Neuronal stem cell (in vitro differentiated cells): Measurements from ENCODE around the gene TMCC1.

Experiments used
- DNase-seq: peaks from one replicate; pipeline ENCODE4 v3.0.0-alpha.2; 2013; ENCODE audit warnings: low spot score
- H2AFZ ChIP-seq: one replicate; pipeline ENCODE4 v1.6.1; 2013; ENCODE audit warnings: mild to moderate bottlenecking, low read length, inconsistent platforms
- H2AK5ac ChIP-seq: 2 replicates; pipeline ENCODE4 v1.6.1; 2013; ENCODE audit warnings: low read depth, mild to moderate bottlenecking, inconsistent platforms, low read length, moderate library complexity, mixed read lengths
- H2BK120ac ChIP-seq: 2 replicates; pipeline ENCODE4 v1.6.1; 2013; ENCODE audit warnings: low read depth, mild to moderate bottlenecking, inconsistent platforms, low read length, moderate library complexity, mixed read lengths
- H2BK12ac ChIP-seq: one replicate; pipeline ENCODE4 v1.6.1; 2013; ENCODE audit warnings: low read length, inconsistent platforms
- H2BK15ac ChIP-seq: 2 replicates; pipeline ENCODE4 v1.6.1; 2013; ENCODE audit warnings: mild to moderate bottlenecking, low read length, inconsistent platforms, mixed read lengths
- H2BK5ac ChIP-seq: one replicate; pipeline ENCODE4 v1.6.1; 2013; ENCODE audit warnings: inconsistent platforms, mild to moderate bottlenecking, low read length, moderate library complexity
- H3K14ac ChIP-seq: one replicate; pipeline ENCODE4 v1.6.1; 2013; ENCODE audit warnings: low read length, inconsistent platforms
- H3K18ac ChIP-seq: 2 replicates; pipeline ENCODE4 v1.6.1; 2013; ENCODE audit warnings: low read length, inconsistent platforms
- H3K23ac ChIP-seq: 2 replicates; pipeline ENCODE4 v1.6.1; 2013; ENCODE audit warnings: low read depth, mild to moderate bottlenecking, mixed read lengths, low read length, inconsistent platforms; ENCODE audit not compliant: poor library complexity
- H3K27ac ChIP-seq: replicated peaks from 3 replicates; pipeline ENCODE4 v1.5.1; 2013; ENCODE audit warnings: low read length, inconsistent platforms
- H3K27me3 ChIP-seq, 3 experiments: 2 replicates each; pipeline ENCODE4 v1.6.1; 2013; ENCODE audit warnings: low read length in 3 of 3, mild to moderate bottlenecking in 2 of 3, inconsistent platforms in 1 of 3, low read depth in 1 of 3, mixed read lengths in 1 of 3, moderate library complexity in 1 of 3; ENCODE audit not compliant: control insufficient read depth in 3 of 3, insufficient read depth in 3 of 3
- H3K36me3 ChIP-seq, 2 donors: replicated peaks in 1 of 2; 2 replicates each; pipeline ENCODE4 v1.6.1; 2013; ENCODE audit warnings: low read length in 2 of 2; ENCODE audit not compliant: control insufficient read depth in 2 of 2, insufficient read depth in 2 of 2
- H3K4ac ChIP-seq: 2 replicates; pipeline ENCODE4 v1.6.1; 2013; ENCODE audit warnings: inconsistent platforms, mild to moderate bottlenecking, low read length, moderate library complexity
- H3K4me1 ChIP-seq, 2 donors: 1 replicate in 1 of 2; 2 replicates in 1 of 2; pipeline ENCODE4 v1.6.1; 2013; ENCODE audit warnings: low read length in 2 of 2, low read depth in 1 of 2; ENCODE audit not compliant: control insufficient read depth in 2 of 2, insufficient read depth in 1 of 2
- H3K4me2 ChIP-seq: one replicate; pipeline ENCODE4 v1.6.1; 2013; ENCODE audit warnings: mild to moderate bottlenecking, low read length, inconsistent platforms; ENCODE audit not compliant: insufficient read depth, poor library complexity, severe bottlenecking
- H3K4me3 ChIP-seq, 2 donors: 2 replicates each; pipeline ENCODE4 v1.5.1; 2013; ENCODE audit warnings: low read length in 2 of 2, mild to moderate bottlenecking in 2 of 2, inconsistent platforms in 1 of 2, moderate library complexity in 1 of 2
- H3K79me1 ChIP-seq: one replicate; pipeline ENCODE4 v1.6.1; 2013; ENCODE audit warnings: low read depth, mild to moderate bottlenecking, inconsistent platforms, low read length, moderate library complexity
- H3K9ac ChIP-seq: one replicate; pipeline ENCODE4 v1.6.1; 2013; ENCODE audit warnings: mild to moderate bottlenecking, low read depth, low read length, inconsistent platforms; ENCODE audit not compliant: poor library complexity
- H3K9me3 ChIP-seq, 2 donors: replicated peaks in 1 of 2; 2 replicates each; pipeline versions ENCODE3 to v1.6.1; 2013; ENCODE audit warnings: low read length in 2 of 2, mild to moderate bottlenecking in 2 of 2, inconsistent platforms in 1 of 2, low read depth in 1 of 2, mixed read lengths in 1 of 2, moderate library complexity in 1 of 2; ENCODE audit not compliant: control insufficient read depth in 2 of 2, insufficient read depth in 1 of 2
- H4K8ac ChIP-seq: one replicate; pipeline ENCODE4 v1.6.1; 2013; ENCODE audit warnings: low read depth, mild to moderate bottlenecking, inconsistent platforms, low read length, moderate library complexity
- H4K91ac ChIP-seq: one replicate; pipeline ENCODE4 v1.6.1; 2013; ENCODE audit warnings: low read length, low read depth, mild to moderate bottlenecking, inconsistent platforms; ENCODE audit not compliant: poor library complexity
- WGBS, 2 donors: extraction: QIAGEN DNeasy Blood & Tissue Kit; methylation state at CpG; one replicate each; pipeline ENCODE4 v1.1.7; 2013; ENCODE audit warnings: missing lambda C conversion rate in 2 of 2, mixed read lengths in 1 of 2; ENCODE audit not compliant: insufficient read length in 2 of 2, insufficient replicate concordance in 1 of 2; ENCODE audit errors: extremely low coverage in 2 of 2; 5-methylcytosine and 5-hydroxymethylcytosine counted together

The TMCC1 gene

DNA sequence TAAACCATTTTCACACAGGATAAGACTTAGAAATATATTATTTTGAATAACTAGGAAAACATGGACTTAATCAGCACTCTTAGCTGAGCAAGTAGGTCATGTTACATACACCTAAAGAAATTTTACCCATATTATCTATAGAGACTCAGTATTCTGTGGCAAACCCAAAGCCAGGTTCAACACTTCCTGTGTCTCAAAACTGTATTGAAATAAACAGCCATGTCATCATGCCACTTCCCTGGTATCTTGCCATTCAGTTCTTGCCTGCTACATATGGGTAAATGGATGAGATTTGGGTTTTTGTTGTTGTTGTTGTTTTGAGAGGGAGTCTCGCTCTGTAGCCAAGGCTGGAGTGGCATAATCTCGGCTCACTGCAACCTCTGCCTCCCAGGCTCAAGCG is 145.5 kb downstream of the TMCC1 start:
- no peak overlapping the region for H3K27ac ChIP-seq
- H2BK15ac ChIP-seq = no peak overlapping the region
- H3K36me3 ChIP-seq = no peaks in the 10 kb centered on the region
- H3K14ac ChIP-seq = no peak overlapping the region
- H2BK5ac ChIP-seq = no peak overlapping the region
- no peak overlapping the region for H3K4ac ChIP-seq
- H3K79me1 ChIP-seq = no peaks in the 10 kb centered on the region
- no peak overlapping the region for H3K9ac ChIP-seq
- no peak overlapping the region for H2BK12ac ChIP-seq
- H4K8ac ChIP-seq = no peak overlapping the region
- H3K9me3 ChIP-seq = peaks cover 4 to 7% of the 10 kb centered on the region in 2 donors
- H2AFZ ChIP-seq = no peak overlapping the region
- no peak overlapping the region for H2AK5ac ChIP-seq
- H4K91ac ChIP-seq = no peak overlapping the region
- no peak for DNase-seq
- no peaks in the 10 kb centered on the region for H3K27me3 ChIP-seq
- H3K4me2 ChIP-seq = no peak overlapping the region
- no peak overlapping the region for H3K23ac ChIP-seq
- H2BK120ac ChIP-seq = no peak overlapping the region
- H3K4me3 ChIP-seq = no peak overlapping the region
- WGBS, 2 donors = no CpG with 5 or more reads among the region's 3 CpGs
- no peak overlapping the region for H3K18ac ChIP-seq
- H3K4me1 ChIP-seq = no peaks in the 10 kb centered on the region

DNA sequence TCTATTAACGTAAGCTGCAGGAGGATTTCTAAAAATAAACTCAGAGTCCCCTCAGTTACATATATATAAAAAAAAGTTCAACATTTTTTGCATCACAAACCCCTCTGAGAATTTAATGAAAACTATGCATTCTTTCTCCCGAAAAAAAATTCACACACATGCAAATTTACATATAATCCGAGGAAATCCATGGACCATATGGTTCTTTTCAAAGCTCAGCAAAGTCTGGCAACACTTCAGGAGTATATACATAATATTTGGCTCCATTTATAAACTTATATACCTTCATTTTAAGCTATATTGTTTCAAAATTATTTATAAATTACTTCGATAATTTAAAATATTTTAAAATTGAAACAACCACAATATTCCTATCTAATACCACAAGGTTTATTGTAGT is 146.4 kb downstream of the TMCC1 start:
- no peak overlapping the region for H3K27ac ChIP-seq
- no peak overlapping the region for H3K23ac ChIP-seq
- H2BK120ac ChIP-seq = no peak overlapping the region
- H3K14ac ChIP-seq = no peak overlapping the region
- no peak overlapping the region for H4K8ac ChIP-seq
- WGBS, 2 donors = 100% methylated on average over 1 of the region's 4 CpGs; no CpG with 5 or more reads in 1 of the 2 donors
- no peak overlapping the region for H2BK5ac ChIP-seq
- H3K4ac ChIP-seq = no peak overlapping the region
- H3K9ac ChIP-seq = no peak overlapping the region
- no peak overlapping the region for H2BK15ac ChIP-seq
- no peak overlapping the region for H2BK12ac ChIP-seq
- H3K18ac ChIP-seq = no peak overlapping the region
- no peak overlapping the region for H2AFZ ChIP-seq
- H2AK5ac ChIP-seq = no peak overlapping the region
- no peak overlapping the region for H3K4me2 ChIP-seq
- no peak for DNase-seq
- no peaks in the 10 kb centered on the region for H3K36me3 ChIP-seq
- H4K91ac ChIP-seq = no peak overlapping the region
- H3K4me1 ChIP-seq = no peaks in the 10 kb centered on the region
- no peaks in the 10 kb centered on the region for H3K79me1 ChIP-seq
- no peaks in the 10 kb centered on the region for H3K27me3 ChIP-seq
- H3K4me3 ChIP-seq = no peak overlapping the region
- H3K9me3 ChIP-seq = peaks cover 1 to 3% of the 10 kb centered on the region in 2 donors

DNA sequence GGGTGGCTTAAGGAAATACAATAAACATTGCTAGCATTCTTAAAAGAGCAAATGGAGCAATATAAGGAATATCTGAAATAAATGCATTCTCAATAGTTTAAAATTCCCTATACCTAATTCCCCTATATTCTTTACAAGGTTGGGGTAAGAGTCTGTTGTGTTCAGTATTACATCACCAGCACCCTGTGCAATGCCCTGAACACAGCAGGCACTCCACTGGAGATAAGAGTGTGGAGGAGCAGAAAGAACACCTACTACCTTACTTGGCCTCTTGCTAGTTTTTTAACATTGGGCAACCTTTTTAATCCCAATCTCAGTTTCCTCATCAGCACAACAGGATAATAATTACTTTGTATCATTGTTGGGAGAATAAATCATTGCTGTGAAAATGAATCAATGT is 146.9 kb downstream of the TMCC1 start:
- H3K9me3 ChIP-seq = no peaks in the 10 kb centered on the region
- no peaks in the 10 kb centered on the region for H3K4me1 ChIP-seq
- no peak overlapping the region for H4K91ac ChIP-seq
- no peaks in the 10 kb centered on the region for H3K27me3 ChIP-seq
- no peak overlapping the region for H3K23ac ChIP-seq
- H4K8ac ChIP-seq = no peak overlapping the region
- no peak overlapping the region for H2BK15ac ChIP-seq
- H3K18ac ChIP-seq = no peak overlapping the region
- H2AK5ac ChIP-seq = no peak overlapping the region
- H2BK5ac ChIP-seq = no peak overlapping the region
- DNase-seq = no peak
- H2AFZ ChIP-seq = no peak overlapping the region
- H3K14ac ChIP-seq = no peak overlapping the region
- no peak overlapping the region for H3K27ac ChIP-seq
- H3K79me1 ChIP-seq = no peaks in the 10 kb centered on the region
- no peak overlapping the region for H3K4me3 ChIP-seq
- H3K9ac ChIP-seq = no peak overlapping the region
- H2BK120ac ChIP-seq = no peak overlapping the region
- H2BK12ac ChIP-seq = no peak overlapping the region
- H3K36me3 ChIP-seq = no peaks in the 10 kb centered on the region
- H3K4me2 ChIP-seq = no peak overlapping the region
- no peak overlapping the region for H3K4ac ChIP-seq

DNA sequence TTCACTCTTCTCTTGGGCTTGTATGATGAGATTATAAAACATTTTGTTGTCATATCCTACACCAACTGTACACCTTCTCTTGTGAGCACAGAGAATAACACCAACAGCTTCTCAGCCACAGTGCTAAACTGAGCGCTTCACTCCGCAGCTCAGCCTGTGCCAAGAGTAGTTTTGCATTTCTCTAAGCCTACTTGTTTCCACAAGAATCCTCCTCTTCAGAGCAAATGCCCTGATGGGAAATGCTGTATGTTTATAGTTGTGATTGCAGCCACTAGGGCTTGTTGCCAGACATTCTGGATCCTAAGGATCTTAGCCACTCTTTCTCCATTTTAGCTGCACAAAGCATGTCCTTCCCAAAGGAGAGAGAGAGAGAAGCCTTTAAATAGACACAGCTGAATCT is 148.3 kb downstream of the TMCC1 start:
- H4K91ac ChIP-seq = no peak overlapping the region
- no peak overlapping the region for H2BK15ac ChIP-seq
- no peak overlapping the region for H3K27ac ChIP-seq
- no peak overlapping the region for H3K14ac ChIP-seq
- H3K36me3 ChIP-seq = no peaks in the 10 kb centered on the region
- H3K4me2 ChIP-seq = no peak overlapping the region
- no peaks in the 10 kb centered on the region for H3K9me3 ChIP-seq
- H2BK12ac ChIP-seq = no peak overlapping the region
- no peak overlapping the region for H3K18ac ChIP-seq
- H3K4me3 ChIP-seq = no peak overlapping the region
- no peak overlapping the region for H4K8ac ChIP-seq
- H2AK5ac ChIP-seq = no peak overlapping the region
- WGBS, 2 donors = no CpG with 5 or more reads among the region's 2 CpGs
- no peak overlapping the region for H2BK5ac ChIP-seq
- H3K23ac ChIP-seq = no peak overlapping the region
- H2AFZ ChIP-seq = no peak overlapping the region
- no peak overlapping the region for H2BK120ac ChIP-seq
- H3K27me3 ChIP-seq = no peaks in the 10 kb centered on the region
- H3K79me1 ChIP-seq = no peaks in the 10 kb centered on the region
- H3K4me1 ChIP-seq = no peaks in the 10 kb centered on the region
- no peak overlapping the region for H3K4ac ChIP-seq
- H3K9ac ChIP-seq = no peak overlapping the region
- DNase-seq = no peak
